ENCODE data around the gene DHX8. TPM values are rescaled to one million over a fixed set of nuclear protein-coding genes. Genes with fewer than 3 reads are reported as not detected.

Gene DHX8
- total and polyA plus RNA-seq, 2 of the 4 experiments (the other 2 are of a cell fraction) = 21.8 to 50.0 TPM

DNA sequence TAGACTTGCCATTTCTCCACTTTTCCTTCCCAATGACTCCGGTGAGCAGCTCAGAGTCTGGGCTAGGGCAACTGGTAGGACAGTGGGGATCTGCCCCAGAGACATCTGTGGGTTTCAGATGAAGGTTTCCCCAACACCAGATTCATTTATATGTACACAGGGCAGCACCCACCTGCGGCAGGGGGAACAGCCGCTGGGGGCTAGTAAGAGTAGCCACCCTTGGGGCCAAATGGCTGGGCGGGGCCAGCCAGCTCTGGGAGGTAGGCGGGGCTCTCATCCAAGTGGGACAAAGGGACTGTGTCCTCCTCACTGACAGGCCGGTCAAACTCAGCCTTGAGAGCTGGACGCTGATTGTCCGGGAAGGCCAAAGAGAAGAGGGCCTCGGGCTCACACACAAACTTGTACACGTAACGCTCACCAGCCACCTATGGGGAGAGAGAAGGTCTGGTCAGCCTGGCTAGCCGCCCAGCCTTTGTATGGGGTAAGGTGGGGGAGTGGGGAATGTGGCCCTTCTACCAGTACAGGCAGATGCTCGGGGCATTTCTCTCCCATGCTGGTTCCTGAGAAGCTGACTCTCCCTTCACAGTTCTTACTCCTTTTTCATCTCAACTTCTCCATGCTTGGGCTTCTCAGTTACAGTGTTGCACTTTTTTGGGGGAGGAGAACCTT is 44.7 kb downstream of the DHX8 start:
- H2BK15ac ChIP-seq (ENCODE audit: low read depth, low read length) = no peak overlapping the region
- no peak overlapping the region for H4K5ac ChIP-seq (ENCODE audit: low read depth, low read length)
- H3K56ac ChIP-seq (ENCODE audit: extremely low read depth, insufficient read depth, low read length) = no peak overlapping the region
- BruUV-seq (replicated peaks) = no TSS peak
- POLR2A ChIA-PET (ENCODE audit: unreplicated experiment) = no interaction called here
- peaks cover 24% of the 10 kb centered on the region for H3K9me1 ChIP-seq (ENCODE audit: insufficient read depth, low read length)
- H4K8ac ChIP-seq (ENCODE audit: low read depth in 2 of 2, low read length in 2 of 2) = no peak overlapping the region; a peak in 1 of 4 replicates
- no peak overlapping the region for H2BK5ac ChIP-seq (ENCODE audit: low read depth, low read length, poor library complexity, severe bottlenecking)
- dilution Hi-C loops (cut with HindIII; ENCODE audit: low sequenced_read_pairs, unreplicated experiment) (no loop called here), intact Hi-C loops (cut with micrococcal nuclease) (no loop called here), in situ Hi-C loops (cut with MboI; ENCODE audit: low sequenced_read_pairs) (no loop called here)
- H3K4me3 ChIP-seq (ENCODE audit: insufficient read depth, low read depth, low read length) = no peak overlapping the region
- DNase-seq (no peak), ATAC-seq (ENCODE audit: low read depth) (no peak)
- H3K4me1 ChIP-seq (ENCODE audit: control insufficient read depth, insufficient read depth, low read length) = peaks cover 19% of the 10 kb centered on the region
- H3K18ac ChIP-seq (ENCODE audit: low read depth, low read length) = no peak overlapping the region
- H2AK9ac ChIP-seq (replicated peaks; ENCODE audit: low read depth, low read length, poor library complexity) = peak overlapping the region; percentile 30
- H2AK5ac ChIP-seq (ENCODE audit: low read depth, low read length) = no peak overlapping the region; the same call in 1 of the 2 replicates
- 100% methylated on average over 2 of the region's 13 CpGs; no CpG with 5 or more reads in 1 of the 2 experiments for WGBS, 2 experiments (ENCODE audit: extremely low coverage in 2 of 2, insufficient read length in 1 of 2)
- H3K27me3 ChIP-seq (ENCODE audit: control insufficient read depth, insufficient read depth, low read length) = no peaks in the 10 kb centered on the region
- H3K23ac ChIP-seq (ENCODE audit: low read depth, low read length) = no peak overlapping the region
- no peak overlapping the region for H2AFZ ChIP-seq (replicated peaks; ENCODE audit: low read length, poor library complexity)
- H4K20me1 ChIP-seq (ENCODE audit: insufficient read depth, low read length) = no peaks in the 10 kb centered on the region
- H3K14ac ChIP-seq (replicated peaks; ENCODE audit: low read depth, low read length) = no peak overlapping the region
- no peaks in the 10 kb centered on the region for H3K9me3 ChIP-seq (ENCODE audit: control insufficient read depth, insufficient read depth, low read length)
- H3K36me3 ChIP-seq (ENCODE audit: control insufficient read depth, insufficient read depth, low read length) = peaks cover 36% of the 10 kb centered on the region
- no peak overlapping the region for H4K91ac ChIP-seq (ENCODE audit: insufficient read depth, low read depth, low read length)
- TF ChIP-seq, protein P1, sequence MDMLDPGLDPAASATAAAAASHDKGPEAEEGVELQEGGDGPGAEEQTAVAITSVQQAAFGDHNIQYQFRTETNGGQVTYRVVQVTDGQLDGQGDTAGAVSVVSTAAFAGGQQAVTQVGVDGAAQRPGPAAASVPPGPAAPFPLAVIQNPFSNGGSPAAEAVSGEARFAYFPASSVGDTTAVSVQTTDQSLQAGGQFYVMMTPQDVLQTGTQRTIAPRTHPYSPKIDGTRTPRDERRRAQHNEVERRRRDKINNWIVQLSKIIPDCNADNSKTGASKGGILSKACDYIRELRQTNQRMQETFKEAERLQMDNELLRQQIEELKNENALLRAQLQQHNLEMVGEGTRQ (IDR thresholded peaks at IDR 0.05; ENCODE audit: low read depth, low read length) = no peak
- TF ChIP-seq, protein P2, sequence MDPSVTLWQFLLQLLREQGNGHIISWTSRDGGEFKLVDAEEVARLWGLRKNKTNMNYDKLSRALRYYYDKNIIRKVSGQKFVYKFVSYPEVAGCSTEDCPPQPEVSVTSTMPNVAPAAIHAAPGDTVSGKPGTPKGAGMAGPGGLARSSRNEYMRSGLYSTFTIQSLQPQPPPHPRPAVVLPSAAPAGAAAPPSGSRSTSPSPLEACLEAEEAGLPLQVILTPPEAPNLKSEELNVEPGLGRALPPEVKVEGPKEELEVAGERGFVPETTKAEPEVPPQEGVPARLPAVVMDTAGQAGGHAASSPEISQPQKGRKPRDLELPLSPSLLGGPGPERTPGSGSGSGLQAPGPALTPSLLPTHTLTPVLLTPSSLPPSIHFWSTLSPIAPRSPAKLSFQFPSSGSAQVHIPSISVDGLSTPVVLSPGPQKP (IDR thresholded peaks at IDR 0.05; ENCODE audit: borderline replicate concordance, low read depth, low read length) = no peak
- TF ChIP-seq RAD21 (IDR thresholded peaks at IDR 0.05; ENCODE audit: low read length) (no peak), CEBPB (IDR thresholded peaks at IDR 0.05; ENCODE audit: low read depth, low read length) (no peak), BHLHE40 (IDR thresholded peaks at IDR 0.05; ENCODE audit: low read depth, low read length) (no peak), FOS (IDR thresholded peaks at IDR 0.05; ENCODE audit: low read depth, low read length) (no peak), RCOR1 (IDR thresholded peaks at IDR 0.05; ENCODE audit: insufficient replicate concordance, low read length) (no peak)
- peaks cover 0 to 46% of the 10 kb centered on the region in 2 experiments; a peak in 2 of 4 replicates for H3K79me1 ChIP-seq (ENCODE audit: low read depth in 1 of 2, low read length in 2 of 2)
- H3K27ac ChIP-seq (ENCODE audit: insufficient read depth, low read length) = no peak overlapping the region
- no peak overlapping the region for H3K9ac ChIP-seq (ENCODE audit: low read depth, low read length)
- no peak overlapping the region for H3K4ac ChIP-seq (ENCODE audit: low read depth, low read length)
- H2BK20ac ChIP-seq (ENCODE audit: low read depth, low read length) = no peak overlapping the region
- H2BK120ac ChIP-seq (ENCODE audit: low read depth, low read length) = no peak overlapping the region
- H3K4me2 ChIP-seq (ENCODE audit: low read depth, low read length) = no peak overlapping the region
- CTCF ChIA-PET = no interaction called here
